HCT116 (cell line): ENCODE measurements around the gene SLC6A12. TPM values are rescaled to one million over a fixed set of nuclear protein-coding genes. Genes with fewer than 3 reads are reported as not detected.
A peak's percentile ranks its signal among the peaks of the same experiment; 100 is the strongest.

ENCODE experiments used
- ATAC-seq: fragments of 200-7000 bp; cut with Tn5 transposase; 2 replicates; pipeline ENCODE4 v1.9.1; 2020; ENCODE audit warnings: mild to moderate bottlenecking, moderate library complexity
- BruUV-seq: library from RNA; stranded (reverse); fragments of 400-500 nt; replicated peaks from 2 replicates; lab custom pipeline; 2021; lab: Mats Ljungman, UMichigan
- CTCF ChIA-PET: fragments of 300-600 bp; sonication (Branson Sonifier 250); formaldehyde crosslinking; loops from one replicate; lab custom pipeline; 2021; ENCODE audit warnings: antibody characterized with exemption; lab: Charles Lee
- POLR2A ChIA-PET: fragments of 300-600, 350-600 bp; sonication (Branson Sonifier 250); formaldehyde crosslinking; loops from one replicate; lab custom pipeline; 2021; ENCODE audit warnings: antibody characterized with exemption; lab: Charles Lee
- RAD21 ChIA-PET, 2 experiments: fragments of 300-600 bp; sonication (Branson Sonifier 250); formaldehyde crosslinking; loops; one replicate each; lab custom pipeline; 2023; ENCODE audit warnings: low total read pairs in 2 of 2; ENCODE audit not compliant: uncharacterized antibody in 2 of 2, unreplicated experiment in 2 of 2, low non-redundant PET in 1 of 2; lab: Charles Lee
- DNase-seq: peaks from one replicate; pipeline ENCODE4 v3.0.0-alpha.2; 2010; ENCODE audit warnings: low read depth, low spot score
- H2AFZ ChIP-seq: fragments of 200-600 bp; shearing (Covaris generic), sonication (generic); 2 replicates; pipeline ENCODE4 v1.6.1; 2017; ENCODE audit warnings: low read depth, mixed run types, mixed read lengths, antibody characterized with exemption, low read length; ENCODE audit not compliant: poor library complexity, severe bottlenecking
- H3K27ac ChIP-seq: 2 replicates; pipeline ENCODE4 v1.5.1; 2012; ENCODE audit warnings: low read depth, low read length
- H3K27me3 ChIP-seq: fragments of 200-600 bp; sonication (generic); 2 replicates; pipeline ENCODE4 v1.6.1; 2016; ENCODE audit warnings: mixed run types, low read length, mixed read lengths; ENCODE audit not compliant: insufficient read depth
- H3K36me3 ChIP-seq, 2 experiments: fragments of 200-500 bp in 1 of 2; fragments of 200-600 bp in 1 of 2; sonication (Bioruptor generic) in 1 of 2; sonication (generic) in 1 of 2; 2 replicates each; pipeline versions ENCODE4 v1.5.1 to v1.6.1; 2014 to 2016; ENCODE audit warnings: low read length in 2 of 2, inconsistent platforms in 1 of 2, mixed read lengths in 1 of 2, mixed run types in 1 of 2; ENCODE audit not compliant: insufficient read depth in 2 of 2, control insufficient read depth in 1 of 2
- H3K4me1 ChIP-seq, 2 experiments: fragments of 200-600 bp in 1 of 2; sonication (generic) in 1 of 2; 2 replicates each; pipeline versions ENCODE4 v1.5.1 to v1.6.1; 2012 to 2017; ENCODE audit warnings: low read length in 2 of 2, inconsistent platforms in 1 of 2, mild to moderate bottlenecking in 1 of 2, mixed read lengths in 1 of 2, mixed run types in 1 of 2, moderate library complexity in 1 of 2; ENCODE audit not compliant: insufficient read depth in 2 of 2, control insufficient read depth in 1 of 2
- H3K4me2 ChIP-seq: fragments of 200-600 bp; sonication (generic); 2 replicates; pipeline ENCODE4 v1.6.1; 2017; ENCODE audit warnings: mixed run types, low read length, mixed read lengths
- H3K4me3 ChIP-seq, 2 experiments: fragments of 200-600 bp in 1 of 2; sonication (generic) in 1 of 2; replicated peaks in 1 of 2; 2 replicates each; pipeline ENCODE4 v1.5.1; 2011 to 2016; ENCODE audit warnings: low read length in 2 of 2, control low read depth in 1 of 2, low read depth in 1 of 2, mild to moderate bottlenecking in 1 of 2, mixed read lengths in 1 of 2, mixed run types in 1 of 2
- H3K79me2 ChIP-seq: fragments of 200-600 bp; sonication (generic); 2 replicates; pipeline ENCODE4 v1.6.1; 2017; ENCODE audit warnings: mild to moderate bottlenecking, mixed run types, low read length, moderate library complexity, mixed read lengths; ENCODE audit not compliant: insufficient read depth
- H3K9ac ChIP-seq: fragments of 200-600 bp; sonication (generic); 2 replicates; pipeline ENCODE4 v1.6.1; 2016; ENCODE audit warnings: low read length, mixed read lengths
- H3K9me2 ChIP-seq: fragments of 200-600 bp; sonication (generic), shearing (Covaris generic); 2 replicates; pipeline ENCODE4 v1.6.1; 2017; ENCODE audit warnings: mixed run types, mild to moderate bottlenecking, moderate library complexity; ENCODE audit not compliant: insufficient read depth
- H3K9me3 ChIP-seq, 2 experiments: fragments of 200-500 bp in 1 of 2; fragments of 200-600 bp in 1 of 2; sonication (Bioruptor generic) in 1 of 2; sonication (generic) in 1 of 2; 2 replicates each; pipeline ENCODE4 v1.6.1; 2014 to 2017; ENCODE audit warnings: low read length in 2 of 2, mixed read lengths in 2 of 2, inconsistent platforms in 1 of 2, low read depth in 1 of 2, mild to moderate bottlenecking in 1 of 2, mixed run types in 1 of 2, moderate library complexity in 1 of 2; ENCODE audit not compliant: control insufficient read depth in 1 of 2, insufficient read depth in 1 of 2
- H4K20me1 ChIP-seq: fragments of 200-600 bp; sonication (generic), shearing (Covaris generic); 2 replicates; pipeline ENCODE4 v1.6.1; 2017; ENCODE audit warnings: mixed run types, mild to moderate bottlenecking, moderate library complexity; ENCODE audit not compliant: insufficient read depth
- EGR1 ChIP-seq: IDR thresholded peaks from 2 replicates; pipeline ENCODE4 v1.6.1; 2012; ENCODE audit warnings: low read depth
- ELF1 ChIP-seq: IDR thresholded peaks from 2 replicates; pipeline ENCODE4 v1.6.1; 2012; ENCODE audit warnings: low read depth, borderline replicate concordance
- EZH2 ChIP-seq: fragments of 200-600 bp; sonication (generic); IDR thresholded peaks from 2 replicates; pipeline ENCODE4 v1.6.1; 2017; ENCODE audit warnings: antibody characterized with exemption, mixed run types
- SIN3A ChIP-seq: IDR thresholded peaks from 2 replicates; pipeline ENCODE4 v1.6.1; 2012; ENCODE audit warnings: low read depth
- intact Hi-C: fragments of 100-400 bp; cut with micrococcal nuclease; formaldehyde crosslinking; loops from 2 replicates; pipeline ENCODE4 v1.10.0; 2022
- total RNA-seq: library from RNA; stranded (reverse); gene quantifications from one replicate; pipeline ENCODE4 v1.2.1, GENCODE V29; 2021; ENCODE audit not compliant: unreplicated experiment
- TF ChIP-seq, protein P1 (sequence below): IDR thresholded peaks from 2 replicates; pipeline ENCODE4 v1.6.1; 2011; ENCODE audit warnings: mild to moderate bottlenecking, low read length, moderate library complexity; ENCODE audit not compliant: insufficient replicate concordance; ENCODE audit errors: extremely low read depth
- TF ChIP-seq, protein P2 (sequence below): IDR thresholded peaks from 2 replicates; pipeline ENCODE4 v1.6.1; 2012
- TF ChIP-seq, protein P3 (sequence below): IDR thresholded peaks from 2 replicates; pipeline ENCODE4 v1.6.1; 2012
- TF ChIP-seq, protein P4 (sequence below): IDR thresholded peaks from 2 replicates; pipeline ENCODE4 v1.6.1; 2012; ENCODE audit warnings: low read depth

The SLC6A12 gene
- total RNA-seq, 1 experiment from 2014 or later = 0.64 TPM

DNA sequence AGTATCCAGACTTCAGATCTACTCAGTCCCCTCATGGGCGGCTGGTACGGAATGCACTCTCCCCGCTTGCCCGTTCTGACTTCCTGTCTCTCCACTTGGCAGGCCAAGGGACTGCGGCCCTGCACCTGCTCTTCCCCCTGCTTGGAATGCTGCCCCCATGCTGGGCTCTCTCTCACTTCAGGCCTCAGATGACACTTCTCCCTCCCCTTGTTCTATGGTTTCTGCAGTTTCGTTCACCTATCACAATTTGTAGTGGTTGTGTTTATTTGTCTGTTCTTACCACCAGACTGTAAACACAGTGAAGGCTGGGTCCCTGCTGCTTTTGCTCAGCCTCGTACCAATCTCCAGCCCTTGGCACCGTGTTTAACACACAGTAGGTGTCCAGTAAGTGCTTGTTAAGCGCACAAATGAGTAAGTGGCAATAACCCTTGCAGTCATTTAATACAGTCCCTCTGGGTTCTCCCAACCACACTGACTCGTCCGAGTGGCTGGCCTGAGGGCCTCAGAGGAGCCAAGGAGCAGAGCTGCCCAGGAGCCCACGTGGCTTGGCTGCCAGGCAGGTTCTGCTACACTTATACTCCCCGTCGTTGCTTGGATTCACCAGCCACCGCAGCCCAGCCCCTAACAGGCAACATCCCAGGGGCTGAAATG, 11.8 kb downstream of the SLC6A12 start:
- no peak for DNase-seq
- H3K4me3 ChIP-seq = no peak overlapping the region
- H3K79me2 ChIP-seq = no peaks in the 10 kb centered on the region
- intact Hi-C loops = no loop called here
- BruUV-seq = no TSS peak
- no peak overlapping the region for H3K9ac ChIP-seq
- H3K4me1 ChIP-seq = no peaks in the 10 kb centered on the region; a peak in 1 of 4 replicates
- POLR2A ChIA-PET = no interaction called here
- peak; percentile 38; the same call in 1 of the 2 replicates for ATAC-seq
- no peak overlapping the region for H3K4me2 ChIP-seq
- H3K27me3 ChIP-seq = peaks cover 6% of the 10 kb centered on the region; the same call in 1 of the 2 replicates
- H2AFZ ChIP-seq = no peak overlapping the region
- no peaks in the 10 kb centered on the region for H3K36me3 ChIP-seq
- no peaks in the 10 kb centered on the region for H4K20me1 ChIP-seq
- CTCF ChIA-PET = no interaction called here
- RAD21 ChIA-PET = no interaction called here
- TF ChIP-seq EZH2 (no peak), SIN3A (no peak)
- TF ChIP-seq, protein P1, sequence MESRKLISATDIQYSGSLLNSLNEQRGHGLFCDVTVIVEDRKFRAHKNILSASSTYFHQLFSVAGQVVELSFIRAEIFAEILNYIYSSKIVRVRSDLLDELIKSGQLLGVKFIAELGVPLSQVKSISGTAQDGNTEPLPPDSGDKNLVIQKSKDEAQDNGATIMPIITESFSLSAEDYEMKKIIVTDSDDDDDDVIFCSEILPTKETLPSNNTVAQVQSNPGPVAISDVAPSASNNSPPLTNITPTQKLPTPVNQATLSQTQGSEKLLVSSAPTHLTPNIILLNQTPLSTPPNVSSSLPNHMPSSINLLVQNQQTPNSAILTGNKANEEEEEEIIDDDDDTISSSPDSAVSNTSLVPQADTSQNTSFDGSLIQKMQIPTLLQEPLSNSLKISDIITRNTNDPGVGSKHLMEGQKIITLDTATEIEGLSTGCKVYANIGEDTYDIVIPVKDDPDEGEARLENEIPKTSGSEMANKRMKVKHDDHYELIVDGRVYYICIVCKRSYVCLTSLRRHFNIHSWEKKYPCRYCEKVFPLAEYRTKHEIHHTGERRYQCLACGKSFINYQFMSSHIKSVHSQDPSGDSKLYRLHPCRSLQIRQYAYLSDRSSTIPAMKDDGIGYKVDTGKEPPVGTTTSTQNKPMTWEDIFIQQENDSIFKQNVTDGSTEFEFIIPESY = no peak
- TF ChIP-seq, protein P2, sequence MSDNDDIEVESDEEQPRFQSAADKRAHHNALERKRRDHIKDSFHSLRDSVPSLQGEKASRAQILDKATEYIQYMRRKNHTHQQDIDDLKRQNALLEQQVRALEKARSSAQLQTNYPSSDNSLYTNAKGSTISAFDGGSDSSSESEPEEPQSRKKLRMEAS = no peak
- H3K27ac ChIP-seq = no peak overlapping the region
- H3K9me2 ChIP-seq = no peaks in the 10 kb centered on the region
- H3K9me3 ChIP-seq = no peaks in the 10 kb centered on the region

DNA sequence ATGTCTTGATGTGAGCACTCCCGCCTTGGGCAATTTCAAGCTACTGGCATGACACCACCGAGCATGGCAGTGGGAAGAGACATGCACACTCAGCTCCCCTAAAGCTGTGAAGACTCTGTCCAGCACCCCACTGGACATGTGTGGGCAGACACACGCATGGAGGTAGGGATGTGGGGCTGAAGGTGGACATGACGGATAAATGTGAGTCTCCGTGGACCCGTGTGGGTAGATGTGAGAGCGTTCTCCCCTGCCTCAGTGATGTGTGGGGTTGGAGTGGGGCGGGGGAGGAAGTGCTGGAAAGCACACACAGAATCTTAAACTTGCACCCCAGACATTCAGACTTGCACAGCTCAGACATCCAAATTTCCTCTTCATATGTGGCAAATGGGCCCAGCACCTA, 12.6 kb downstream of the SLC6A12 start:
- CTCF ChIA-PET = no interaction called here
- Histone ChIP-seq H3K9me2 (no peaks in the 10 kb centered on the region), H3K36me3 (no peaks in the 10 kb centered on the region), H3K4me1 (no peaks in the 10 kb centered on the region; a peak in 1 of 4 replicates), H3K4me2 (no peak overlapping the region), H4K20me1 (no peaks in the 10 kb centered on the region), H3K27me3 (peaks cover 6% of the 10 kb centered on the region; the same call in 1 of the 2 replicates), H3K27ac (no peak overlapping the region)
- no TSS peak for BruUV-seq
- TF ChIP-seq ELF1 (no peak), EGR1 (no peak), EZH2 (no peak)
- TF ChIP-seq, protein P3, sequence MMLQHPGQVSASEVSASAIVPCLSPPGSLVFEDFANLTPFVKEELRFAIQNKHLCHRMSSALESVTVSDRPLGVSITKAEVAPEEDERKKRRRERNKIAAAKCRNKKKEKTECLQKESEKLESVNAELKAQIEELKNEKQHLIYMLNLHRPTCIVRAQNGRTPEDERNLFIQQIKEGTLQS = no peak
- TF ChIP-seq, protein P2 = no peak
- TF ChIP-seq, protein P4, sequence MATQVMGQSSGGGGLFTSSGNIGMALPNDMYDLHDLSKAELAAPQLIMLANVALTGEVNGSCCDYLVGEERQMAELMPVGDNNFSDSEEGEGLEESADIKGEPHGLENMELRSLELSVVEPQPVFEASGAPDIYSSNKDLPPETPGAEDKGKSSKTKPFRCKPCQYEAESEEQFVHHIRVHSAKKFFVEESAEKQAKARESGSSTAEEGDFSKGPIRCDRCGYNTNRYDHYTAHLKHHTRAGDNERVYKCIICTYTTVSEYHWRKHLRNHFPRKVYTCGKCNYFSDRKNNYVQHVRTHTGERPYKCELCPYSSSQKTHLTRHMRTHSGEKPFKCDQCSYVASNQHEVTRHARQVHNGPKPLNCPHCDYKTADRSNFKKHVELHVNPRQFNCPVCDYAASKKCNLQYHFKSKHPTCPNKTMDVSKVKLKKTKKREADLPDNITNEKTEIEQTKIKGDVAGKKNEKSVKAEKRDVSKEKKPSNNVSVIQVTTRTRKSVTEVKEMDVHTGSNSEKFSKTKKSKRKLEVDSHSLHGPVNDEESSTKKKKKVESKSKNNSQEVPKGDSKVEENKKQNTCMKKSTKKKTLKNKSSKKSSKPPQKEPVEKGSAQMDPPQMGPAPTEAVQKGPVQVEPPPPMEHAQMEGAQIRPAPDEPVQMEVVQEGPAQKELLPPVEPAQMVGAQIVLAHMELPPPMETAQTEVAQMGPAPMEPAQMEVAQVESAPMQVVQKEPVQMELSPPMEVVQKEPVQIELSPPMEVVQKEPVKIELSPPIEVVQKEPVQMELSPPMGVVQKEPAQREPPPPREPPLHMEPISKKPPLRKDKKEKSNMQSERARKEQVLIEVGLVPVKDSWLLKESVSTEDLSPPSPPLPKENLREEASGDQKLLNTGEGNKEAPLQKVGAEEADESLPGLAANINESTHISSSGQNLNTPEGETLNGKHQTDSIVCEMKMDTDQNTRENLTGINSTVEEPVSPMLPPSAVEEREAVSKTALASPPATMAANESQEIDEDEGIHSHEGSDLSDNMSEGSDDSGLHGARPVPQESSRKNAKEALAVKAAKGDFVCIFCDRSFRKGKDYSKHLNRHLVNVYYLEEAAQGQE = no peak
- TF ChIP-seq, all 23 proteins: peak for 0
- H3K9me3 ChIP-seq = no peaks in the 10 kb centered on the region
- no peak overlapping the region for H2AFZ ChIP-seq
- intact Hi-C loops = no loop called here
- no peak overlapping the region for H3K9ac ChIP-seq
- ChIA-PET RAD21 (no interaction called here), POLR2A (no interaction called here)
- H3K79me2 ChIP-seq = no peaks in the 10 kb centered on the region
- H3K4me3 ChIP-seq = no peak overlapping the region
- ATAC-seq (no peak), DNase-seq (no peak)
